ENCODE measurements around the gene HS6ST1.
"Not testable (repeated sequence)": the region's sequence is repeated elsewhere in the genome, so short reads cannot be mapped to it uniquely, and the experiment has no call there.

HS6ST1 gene

GRCh38 chr2:128280901-128281321 lies 37.8 kb downstream of the HS6ST1 start:
- DNase-seq (ENCODE audit: low spot score): no peak

- DNase-seq (ENCODE audit: low spot score): no peak
Measured at GRCh38 chr2:128280158-128280871, 38.4 kb downstream of the HS6ST1 start.

GRCh38 chr2:128279786-128280157 lies 38.9 kb downstream of the HS6ST1 start:
- DNase-seq (ENCODE audit: low spot score): no peak

GRCh38 chr2:128279009-128279408 lies 39.7 kb downstream of the HS6ST1 start:
- no peak for DNase-seq (ENCODE audit: low spot score)

- DNase-seq (ENCODE audit: low spot score): no peak
Measured at GRCh38 chr2:128277961-128278681, 40.5 kb downstream of the HS6ST1 start.

GRCh38 chr2:128276878-128277675 lies 41.6 kb downstream of the HS6ST1 start:
- DNase-seq (ENCODE audit: low spot score): no peak

- no peak for DNase-seq (ENCODE audit: low spot score)
Measured at GRCh38 chr2:128275498-128276045, 43.1 kb downstream of the HS6ST1 start.

- DNase-seq (ENCODE audit: low spot score): no peak
Measured at GRCh38 chr2:128274218-128274617, 44.5 kb downstream of the HS6ST1 start.

- DNase-seq (ENCODE audit: low spot score): peak; percentile 32
Measured at GRCh38 chr2:128273469-128274081, 45.1 kb downstream of the HS6ST1 start.

GRCh38 chr2:128272601-128273468 lies 45.8 kb downstream of the HS6ST1 start:
- no peak for DNase-seq (ENCODE audit: low spot score)

- peak; percentile 42 for DNase-seq (ENCODE audit: low spot score)
Measured at GRCh38 chr2:128271911-128272600, 46.6 kb downstream of the HS6ST1 start.

GRCh38 chr2:128271597-128271910 lies 47.1 kb downstream of the HS6ST1 start:
- peak; percentile 40 for DNase-seq (ENCODE audit: low spot score)

- peak; percentile 42 for DNase-seq (ENCODE audit: low spot score)
Measured at GRCh38 chr2:128270672-128271596, 47.7 kb downstream of the HS6ST1 start.

GRCh38 chr2:128269990-128270671 lies 48.5 kb downstream of the HS6ST1 start:
- DNase-seq (ENCODE audit: low spot score): peak; percentile 39

- peak; percentile 41 for DNase-seq (ENCODE audit: low spot score)
Measured at GRCh38 chr2:128269063-128269989, 49.3 kb downstream of the HS6ST1 start.

- peak; percentile 17 for DNase-seq (ENCODE audit: low spot score)
Measured at GRCh38 chr2:128268611-128269010, 50.1 kb downstream of the HS6ST1 start.

- DNase-seq (ENCODE audit: low spot score): not testable (repeated sequence)
Measured at GRCh38 chr2:128268145-128268544, 50.5 kb downstream of the HS6ST1 start.

GRCh38 chr2:128267649-128268048 lies 51.0 kb downstream of the HS6ST1 start:
- not testable (repeated sequence) for DNase-seq (ENCODE audit: low spot score)

All from ecto neural progenitor cell (in vitro differentiated cells).